Gastrocnemius medialis (tissue), 4 donors: ENCODE results near the gene FFAR1. TPM values are rescaled to one million over a fixed set of nuclear protein-coding genes. Genes with fewer than 3 reads are reported as not detected.

Experiments
- ATAC-seq, 2 donors: fragments of 150-250 bp; one replicate each; pipeline ENCODE4 v1.9.1; 2016
- DNase-seq, 2 donors: peaks; one replicate each; pipeline ENCODE4 v3.0.0-alpha.2; 2019
- H3K27ac ChIP-seq, 4 donors: fragments of 200-600 bp; sonication (generic); 1 replicate in 1 of 4; 2 replicates in 3 of 4; pipeline ENCODE4 v1.5.1; 2016 to 2018; ENCODE audit warnings: mild to moderate bottlenecking in 2 of 4, moderate library complexity in 1 of 4
- H3K27me3 ChIP-seq, 3 donors: fragments of 200-600 bp; sonication (generic) in 2 of 3; 1 replicate in 1 of 3; 2 replicates in 2 of 3; pipeline versions ENCODE4 v1.5.1 to v1.6.0; 2016 to 2019; ENCODE audit warnings: mild to moderate bottlenecking in 1 of 3, moderate library complexity in 1 of 3
- H3K36me3 ChIP-seq, 2 donors: fragments of 200-600 bp; sonication (generic) in 1 of 2; one replicate each; pipeline ENCODE4 v1.5.1; 2017 to 2018
- H3K4me1 ChIP-seq, 2 donors: fragments of 200-600 bp; sonication (generic) in 1 of 2; one replicate each; pipeline ENCODE4 v1.5.1; 2016 to 2017; ENCODE audit warnings: mild to moderate bottlenecking in 2 of 2
- H3K4me3 ChIP-seq, 4 donors: fragments of 200-600 bp; sonication (generic) in 3 of 4; 1 replicate in 1 of 4; 2 replicates in 3 of 4; pipeline ENCODE4 v1.5.1; 2016 to 2019; ENCODE audit warnings: mild to moderate bottlenecking in 2 of 4
- H3K9me3 ChIP-seq, 3 donors: fragments of 200-600 bp; sonication (generic) in 2 of 3; 1 replicate in 1 of 3; 2 replicates in 2 of 3; pipeline ENCODE4 v1.5.1; 2016 to 2019
- POLR2A ChIP-seq, 2 donors: fragments of 450-650 bp; IDR thresholded peaks; one replicate each; pipeline ENCODE4 v1.6.1; 2017; ENCODE audit warnings: antibody characterized with exemption in 2 of 2, mild to moderate bottlenecking in 2 of 2, moderate library complexity in 2 of 2
- in situ Hi-C, 4 donors: fragments of 200-750 bp; cut with MboI; loops; one replicate each; pipeline versions ENCODE4 v1.15.0 to v1.8.0; 2017; ENCODE audit warnings: low sequenced_read_pairs in 4 of 4
- intact Hi-C: fragments of 100-400 bp; cut with DNase I; formaldehyde crosslinking; loops from one replicate; pipeline ENCODE4 v1.15.1; 2023; ENCODE audit warnings: low total_unique reads
- total RNA-seq, 4 donors: library from RNA; depleted of rRNA; stranded (reverse); fragments of >200 nt; gene quantifications; one replicate each; pipeline versions ENCODE4 v1.1.0 to v1.2.3, GENCODE V29; 2016
- TF ChIP-seq, protein P1 (sequence below), 5 experiments: fragments of 450-650 bp in 3 of 5; fragments of 200-600 bp in 2 of 5; sonication (generic) in 2 of 5; IDR thresholded peaks in 4 of 5; conservative IDR thresholded peaks in 1 of 5; 1 replicate in 4 of 5; 2 replicates in 1 of 5; pipeline ENCODE4 v1.5.1; 2016 to 2019; ENCODE audit warnings: antibody characterized with exemption in 5 of 5, mild to moderate bottlenecking in 3 of 5, moderate library complexity in 3 of 5

Gene FFAR1
- total RNA-seq, 4 donors from 2014 or later, result not detected

DNA sequence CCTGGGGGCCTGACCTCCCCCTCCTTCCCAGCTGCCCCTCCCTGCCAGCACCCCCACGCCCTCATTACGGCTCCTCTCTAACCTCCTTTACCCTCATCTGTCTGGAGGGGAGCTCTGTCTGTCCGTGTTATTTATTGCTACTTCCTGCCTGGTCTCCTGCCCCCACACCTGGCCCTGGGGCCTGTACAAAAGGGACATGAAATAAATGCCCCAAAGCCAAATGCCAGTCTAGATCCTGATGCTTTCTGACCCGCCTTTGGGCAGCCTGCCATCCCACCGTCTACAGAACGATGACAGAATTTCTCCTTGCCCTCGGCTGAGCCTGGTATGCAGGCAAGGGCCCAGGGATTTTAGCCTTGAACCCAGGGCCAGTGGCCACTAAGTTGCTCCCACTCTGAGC lies 34.1 kb upstream of the FFAR1 start:
- no peak for ATAC-seq
- Histone ChIP-seq H3K36me3 (no peaks in the 10 kb centered on the region), H3K27me3 (no peaks in the 10 kb centered on the region), H3K9me3 (no peaks in the 10 kb centered on the region), H3K4me1 (no peaks in the 10 kb centered on the region), H3K4me3 (no peak overlapping the region), H3K27ac (no peak overlapping the region)
- intact Hi-C loops, result no loop called here
- TF ChIP-seq, protein P1, sequence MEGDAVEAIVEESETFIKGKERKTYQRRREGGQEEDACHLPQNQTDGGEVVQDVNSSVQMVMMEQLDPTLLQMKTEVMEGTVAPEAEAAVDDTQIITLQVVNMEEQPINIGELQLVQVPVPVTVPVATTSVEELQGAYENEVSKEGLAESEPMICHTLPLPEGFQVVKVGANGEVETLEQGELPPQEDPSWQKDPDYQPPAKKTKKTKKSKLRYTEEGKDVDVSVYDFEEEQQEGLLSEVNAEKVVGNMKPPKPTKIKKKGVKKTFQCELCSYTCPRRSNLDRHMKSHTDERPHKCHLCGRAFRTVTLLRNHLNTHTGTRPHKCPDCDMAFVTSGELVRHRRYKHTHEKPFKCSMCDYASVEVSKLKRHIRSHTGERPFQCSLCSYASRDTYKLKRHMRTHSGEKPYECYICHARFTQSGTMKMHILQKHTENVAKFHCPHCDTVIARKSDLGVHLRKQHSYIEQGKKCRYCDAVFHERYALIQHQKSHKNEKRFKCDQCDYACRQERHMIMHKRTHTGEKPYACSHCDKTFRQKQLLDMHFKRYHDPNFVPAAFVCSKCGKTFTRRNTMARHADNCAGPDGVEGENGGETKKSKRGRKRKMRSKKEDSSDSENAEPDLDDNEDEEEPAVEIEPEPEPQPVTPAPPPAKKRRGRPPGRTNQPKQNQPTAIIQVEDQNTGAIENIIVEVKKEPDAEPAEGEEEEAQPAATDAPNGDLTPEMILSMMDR (IDR thresholded peaks at IDR 0.05 in 4 of 5, conservative IDR thresholded peaks at IDR 0.05 in 1 of 5), result no peak
- no peak for TF ChIP-seq POLR2A (IDR thresholded peaks at IDR 0.05)
- in situ Hi-C loops, result no loop called here
- no peak for DNase-seq

DNA sequence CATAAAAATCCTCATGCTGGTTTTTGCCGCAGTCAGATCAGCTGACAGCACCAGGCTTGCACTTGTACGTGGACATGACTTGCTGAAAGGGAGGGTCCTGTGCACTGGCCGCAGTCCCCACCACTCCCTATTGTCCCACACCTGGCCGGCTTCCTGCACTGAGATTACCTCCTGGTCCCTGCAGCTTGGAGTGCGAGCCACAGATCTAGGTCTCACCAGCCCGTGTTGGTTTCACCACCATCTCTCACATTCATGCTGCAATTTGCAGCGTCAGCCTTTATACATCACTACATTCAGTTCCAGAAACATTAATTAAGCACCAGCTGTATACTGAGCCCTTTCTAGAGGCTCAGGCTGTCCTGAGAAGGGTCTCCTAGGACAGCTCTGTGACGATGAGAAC lies 33.7 kb upstream of the FFAR1 start:
- Histone ChIP-seq H3K4me3 (no peak overlapping the region), H3K9me3 (no peaks in the 10 kb centered on the region), H3K27ac (no peak overlapping the region), H3K36me3 (no peaks in the 10 kb centered on the region), H3K4me1 (no peaks in the 10 kb centered on the region), H3K27me3 (no peaks in the 10 kb centered on the region)
- DNase-seq (no peak), ATAC-seq (no peak)
- intact Hi-C loops, result no loop called here
- in situ Hi-C loops, result no loop called here
- TF ChIP-seq, protein P1 (IDR thresholded peaks at IDR 0.05 in 4 of 5, conservative IDR thresholded peaks at IDR 0.05 in 1 of 5), result no peak
- TF ChIP-seq POLR2A (IDR thresholded peaks at IDR 0.05), result no peak

DNA sequence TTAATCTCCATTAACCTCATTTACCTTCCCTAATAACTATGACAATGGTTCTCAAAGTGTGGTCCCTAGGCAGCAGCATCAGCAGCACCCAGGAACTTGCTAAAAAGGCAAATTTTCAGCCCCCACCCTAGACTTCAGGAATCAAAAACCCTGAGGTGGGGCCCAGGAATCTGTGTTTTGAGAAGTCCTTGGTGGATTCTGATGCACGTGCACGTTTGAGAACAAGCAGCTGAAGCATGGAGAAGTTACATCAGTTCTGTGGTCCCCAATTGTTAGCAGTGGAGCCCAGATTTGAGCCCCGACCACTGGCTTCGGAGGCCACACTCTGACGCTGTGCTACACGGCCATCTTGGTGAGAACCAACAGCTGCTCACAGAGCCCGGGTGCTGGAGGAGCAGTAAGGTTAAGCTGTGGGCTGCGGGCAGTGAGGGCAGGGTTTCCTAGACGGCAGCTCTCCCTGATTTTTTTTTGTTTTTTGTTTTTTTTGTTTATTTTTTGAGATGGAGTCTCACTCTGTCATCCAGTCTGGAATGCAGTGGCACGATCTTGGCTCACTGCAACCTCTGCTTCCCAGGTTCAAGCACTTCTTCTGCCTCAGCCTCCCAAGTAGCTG lies 32.7 kb upstream of the FFAR1 start:
- no peak for DNase-seq
- Histone ChIP-seq H3K4me1 (no peaks in the 10 kb centered on the region), H3K9me3 (no peaks in the 10 kb centered on the region), H3K27ac (no peak overlapping the region), H3K4me3 (no peak overlapping the region), H3K27me3 (no peaks in the 10 kb centered on the region), H3K36me3 (no peaks in the 10 kb centered on the region)
- in situ Hi-C loops (no loop called here), intact Hi-C loops (no loop called here)
- no peak for TF ChIP-seq POLR2A (IDR thresholded peaks at IDR 0.05)
- TF ChIP-seq, protein P1 (IDR thresholded peaks at IDR 0.05 in 4 of 5, conservative IDR thresholded peaks at IDR 0.05 in 1 of 5), result no peak
- ATAC-seq, result no peak

DNA sequence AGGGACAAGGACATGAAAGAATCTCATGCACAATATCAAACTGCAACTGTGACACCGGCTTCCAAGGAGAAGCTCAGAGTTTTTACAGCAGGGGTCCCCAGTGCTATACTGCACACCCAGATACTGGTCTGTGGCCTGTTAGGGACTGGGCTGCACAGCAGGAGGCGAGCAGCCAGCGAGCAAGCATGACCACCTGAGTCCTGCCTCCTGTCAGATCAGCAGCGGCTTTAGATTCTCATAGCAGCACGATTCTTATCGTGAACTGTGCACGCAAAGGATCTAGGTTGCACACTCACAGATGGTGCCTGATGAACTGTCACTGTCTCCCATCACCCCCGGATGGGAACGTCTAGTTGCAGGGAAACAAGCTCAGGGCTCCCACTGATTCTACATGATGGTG lies 31.8 kb upstream of the FFAR1 start:
- Histone ChIP-seq H3K27me3 (no peaks in the 10 kb centered on the region), H3K36me3 (no peaks in the 10 kb centered on the region), H3K27ac (no peak overlapping the region), H3K4me1 (no peaks in the 10 kb centered on the region), H3K9me3 (no peaks in the 10 kb centered on the region), H3K4me3 (no peak overlapping the region)
- ATAC-seq, result no peak
- intact Hi-C loops (no loop called here), in situ Hi-C loops (no loop called here)
- no peak for TF ChIP-seq POLR2A (IDR thresholded peaks at IDR 0.05)
- TF ChIP-seq, protein P1 (IDR thresholded peaks at IDR 0.05 in 4 of 5, conservative IDR thresholded peaks at IDR 0.05 in 1 of 5), result no peak
- no peak for DNase-seq

DNA sequence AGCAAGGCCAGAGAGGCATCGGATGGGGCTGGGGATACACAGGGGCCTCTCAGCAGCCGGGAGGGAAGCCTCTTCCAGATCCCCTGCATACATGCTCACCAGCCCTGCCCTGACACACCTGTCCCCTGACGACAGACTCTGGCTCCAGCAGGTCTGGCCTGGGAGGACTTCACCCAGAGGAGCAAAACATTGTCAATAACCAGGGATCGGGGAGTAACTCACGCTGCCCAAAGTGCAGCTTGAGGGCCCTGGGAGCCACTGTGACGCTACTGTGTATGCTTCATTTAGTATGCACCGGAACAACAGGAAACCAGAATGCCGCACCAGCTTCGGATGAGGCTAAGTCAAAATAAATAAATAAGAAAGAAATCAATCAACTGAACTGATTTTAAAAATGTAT lies 31.1 kb upstream of the FFAR1 start:
- H3K27me3 ChIP-seq, result peaks cover 0 to 5% (median 0%) of the 10 kb centered on the region in 3 donors
- H3K9me3 ChIP-seq, result no peaks in the 10 kb centered on the region
- intact Hi-C loops (no loop called here), in situ Hi-C loops (no loop called here)
- ATAC-seq (no peak), DNase-seq (no peak)
- H3K4me3 ChIP-seq, result no peak overlapping the region
- no peak overlapping the region for H3K27ac ChIP-seq
- no peaks in the 10 kb centered on the region for H3K36me3 ChIP-seq
- TF ChIP-seq POLR2A (IDR thresholded peaks at IDR 0.05), result no peak
- TF ChIP-seq, protein P1 (IDR thresholded peaks at IDR 0.05 in 4 of 5, conservative IDR thresholded peaks at IDR 0.05 in 1 of 5), result no peak
- H3K4me1 ChIP-seq, result no peaks in the 10 kb centered on the region
